Gastroesophageal sphincter (tissue), 3 donors: Measurements from ENCODE around the gene RASIP1.

Experiments used
- CTCF ChIP-seq, 4 experiments: fragments of 200-600 bp in 2 of 4; fragments of 450-650 bp in 2 of 4; sonication (generic) in 1 of 4; IDR thresholded peaks; one replicate each; pipeline ENCODE4 v1.5.1; 2017 to 2019; ENCODE audit warnings: antibody characterized with exemption in 4 of 4, mild to moderate bottlenecking in 2 of 4, moderate library complexity in 2 of 4
- EP300 ChIP-seq: sonication (generic); formaldehyde crosslinking; IDR thresholded peaks from one replicate; pipeline ENCODE4 v1.6.1; 2017; ENCODE audit warnings: antibody characterized with exemption, mild to moderate bottlenecking
- POLR2A ChIP-seq, 2 donors: fragments of 450-650 bp; IDR thresholded peaks; one replicate each; pipeline ENCODE4 v1.6.1; 2017; ENCODE audit warnings: antibody characterized with exemption in 2 of 2, mild to moderate bottlenecking in 2 of 2, moderate library complexity in 1 of 2

- TF ChIP-seq CTCF (IDR thresholded peaks at IDR 0.05) (no peak), EP300 (no peak), POLR2A (IDR thresholded peaks at IDR 0.05) (no peak)
These were observed 20.2 kb downstream of the RASIP1 start for GRCh38 chr19:48720251-48720612.
